HG02759 (cell line): ENCODE data around the gene SLC41A2.

Source experiments
- ATAC-seq: cut with Tn5 transposase; IDR thresholded peaks from one replicate; pipeline ENCODE4 v1.9.1; 2021; ENCODE audit warnings: mild to moderate bottlenecking, moderate library complexity; ENCODE audit not compliant: unreplicated experiment

The SLC41A2 gene

GRCh38 chr12:104930388-104931326 is 27.4 kb downstream of the SLC41A2 start:
- ATAC-seq: peak; percentile 92

GRCh38 chr12:104929977-104930376 is 28.1 kb downstream of the SLC41A2 start:
- ATAC-seq: no peak

- ATAC-seq: no peak
Measured at GRCh38 chr12:104929368-104929767, 28.7 kb downstream of the SLC41A2 start.

- ATAC-seq: no peak
Measured at GRCh38 chr12:104928036-104928745, 29.9 kb downstream of the SLC41A2 start.

GRCh38 chr12:104925501-104925900 is 32.6 kb downstream of the SLC41A2 start:
- ATAC-seq: no peak

- no peak for ATAC-seq
Measured at GRCh38 chr12:104921340-104921739, 36.8 kb downstream of the SLC41A2 start.

- ATAC-seq: no peak
Measured at GRCh38 chr12:104911942-104912341, 46.1 kb downstream of the SLC41A2 start.

GRCh38 chr12:104910196-104910840 is 47.8 kb downstream of the SLC41A2 start:
- ATAC-seq: no peak

- ATAC-seq: no peak
Measured at GRCh38 chr12:104909761-104910160, 48.3 kb downstream of the SLC41A2 start.
